PC-9 (cell line): ENCODE results near the gene EIF4G2. TPM values are rescaled to one million over a fixed set of nuclear protein-coding genes. Genes with fewer than 3 reads are reported as not detected.

Experiments used
- BruUV-seq: library from RNA; stranded (reverse); fragments of 400-500 nt; replicated peaks from 2 replicates; lab custom pipeline; 2021; lab: Mats Ljungman, UMichigan
- CTCF ChIA-PET: fragments of 300-600 bp; sonication (Branson Sonifier 250); formaldehyde crosslinking; loops from one replicate; lab custom pipeline; 2022; ENCODE audit warnings: antibody characterized with exemption; lab: Charles Lee
- POLR2A ChIA-PET: fragments of 300-600 bp; sonication (Branson Sonifier 250); formaldehyde crosslinking; loops from one replicate; lab custom pipeline; 2022; ENCODE audit warnings: antibody characterized with exemption; ENCODE audit not compliant: unreplicated experiment; lab: Charles Lee
- DNase-seq, 2 experiments: peaks; one replicate each; pipeline versions ENCODE4 v3.0.0 to v3.0.0-alpha.2; 2015 to 2022; ENCODE audit warnings: mixed read lengths in 1 of 2
- H2AFZ ChIP-seq: fragments of 200-600 bp; sonication (generic); 2 replicates; pipeline ENCODE4 v1.8.1; 2017; ENCODE audit warnings: antibody characterized with exemption
- H3F3A ChIP-seq: fragments of 200-600 bp; sonication (generic); 2 replicates; pipeline ENCODE4 v1.8.1; 2017; ENCODE audit warnings: antibody characterized with exemption, mild to moderate bottlenecking, low read depth; ENCODE audit not compliant: insufficient read depth
- H3K27ac ChIP-seq: fragments of 200-600 bp; sonication (generic); 2 replicates; pipeline ENCODE4 v1.6.1; 2016; ENCODE audit warnings: mixed run types
- H3K27me3 ChIP-seq: fragments of 200-600 bp; sonication (generic); 2 replicates; pipeline ENCODE4 v1.6.1; 2016; ENCODE audit warnings: low read depth, mixed run types; ENCODE audit not compliant: insufficient read depth
- H3K36me3 ChIP-seq: fragments of 200-600 bp; sonication (generic); 2 replicates; pipeline ENCODE4 v1.6.1; 2016; ENCODE audit warnings: low read depth, mixed run types
- H3K4me1 ChIP-seq: fragments of 200-600 bp; sonication (generic); replicated peaks from 2 replicates; pipeline ENCODE4 v1.6.1; 2016; ENCODE audit warnings: mixed run types; ENCODE audit not compliant: insufficient read depth
- H3K4me2 ChIP-seq: fragments of 200-600 bp; sonication (generic); 2 replicates; pipeline ENCODE4 v1.6.1; 2017; ENCODE audit warnings: mixed run types
- H3K4me3 ChIP-seq: fragments of 200-600 bp; sonication (generic); 2 replicates; pipeline ENCODE4 v1.6.1; 2016; ENCODE audit warnings: mixed run types
- H3K79me2 ChIP-seq: fragments of 200-600 bp; sonication (generic); 2 replicates; pipeline ENCODE4 v1.6.1; 2017; ENCODE audit warnings: low read depth, mixed run types
- H3K9me2 ChIP-seq: fragments of 200-600 bp; sonication (generic); 2 replicates; pipeline ENCODE4 v1.8.1; 2017; ENCODE audit warnings: mild to moderate bottlenecking; ENCODE audit not compliant: insufficient read depth
- H3K9me3 ChIP-seq: fragments of 200-600 bp; sonication (generic); 2 replicates; pipeline ENCODE4 v1.8.1; 2016; ENCODE audit warnings: low read depth; ENCODE audit not compliant: insufficient read depth
- H4K20me1 ChIP-seq: fragments of 200-600 bp; sonication (generic); 2 replicates; pipeline ENCODE4 v1.8.1; 2017; ENCODE audit not compliant: insufficient read depth
- CTCF ChIP-seq: fragments of 200-600 bp; sonication (generic); conservative IDR thresholded peaks from 2 replicates; pipeline ENCODE4 v1.6.1; 2017; ENCODE audit warnings: mixed run types, antibody characterized with exemption, mild to moderate bottlenecking, moderate library complexity
- EZH2 ChIP-seq: fragments of 200-600 bp; sonication (generic); IDR thresholded peaks from 2 replicates; pipeline ENCODE4 v1.8.0; 2017; ENCODE audit warnings: antibody characterized with exemption, low read depth
- intact Hi-C: fragments of 100-400 bp; cut with micrococcal nuclease; formaldehyde crosslinking; loops from one replicate; pipeline ENCODE4 v1.10.0; 2022; ENCODE audit not compliant: unreplicated experiment
- total RNA-seq: library from RNA; stranded (reverse); gene quantifications from 2 replicates; pipeline ENCODE4 v1.2.3, GENCODE V29; 2021

Gene EIF4G2
- total RNA-seq, 1 experiment from 2014 or later: 353 TPM

- H3F3A ChIP-seq: peaks cover 9% of the 10 kb centered on the region; the same call in 1 of the 2 replicates
- H3K4me3 ChIP-seq: no peak overlapping the region
- TF ChIP-seq CTCF: no peak
- no peak for TF ChIP-seq EZH2
- no peak overlapping the region for H3K4me2 ChIP-seq
- no peak overlapping the region for H2AFZ ChIP-seq
- H4K20me1 ChIP-seq: no peaks in the 10 kb centered on the region
- DNase-seq: no peak
- peaks cover 5% of the 10 kb centered on the region for H3K4me1 ChIP-seq
- intact Hi-C loops: no loop called here
- POLR2A ChIA-PET: no interaction called here
- peaks cover 3% of the 10 kb centered on the region; the same call in 1 of the 2 replicates for H3K79me2 ChIP-seq
- no peak overlapping the region for H3K27ac ChIP-seq
- no peaks in the 10 kb centered on the region; the same call in 1 of the 2 replicates for H3K9me3 ChIP-seq
- no TSS peak for BruUV-seq
- H3K9me2 ChIP-seq: no peaks in the 10 kb centered on the region
- CTCF ChIA-PET: no interaction called here
- H3K36me3 ChIP-seq: peaks cover 10% of the 10 kb centered on the region; the same call in 1 of the 2 replicates
- H3K27me3 ChIP-seq: no peaks in the 10 kb centered on the region
Measured at GRCh38 chr11:10847960-10848860, 39.5 kb upstream of the EIF4G2 start.

- Histone ChIP-seq H3K9me3 (no peaks in the 10 kb centered on the region), H3K4me1 (peaks cover 21% of the 10 kb centered on the region), H3K9me2 (no peaks in the 10 kb centered on the region), H4K20me1 (no peaks in the 10 kb centered on the region), H3K79me2 (no peaks in the 10 kb centered on the region), H3K27ac (no peak overlapping the region), H3K27me3 (no peaks in the 10 kb centered on the region), H3F3A (peaks cover 18% of the 10 kb centered on the region), H3K4me3 (no peak overlapping the region), H2AFZ (no peak overlapping the region), H3K4me2 (no peak overlapping the region), H3K36me3 (no peaks in the 10 kb centered on the region)
- no TSS peak for BruUV-seq
- no peak for TF ChIP-seq EZH2
- no peak for TF ChIP-seq CTCF
- CTCF ChIA-PET: no interaction called here
- no peak for DNase-seq
- intact Hi-C loops: no loop called here
- POLR2A ChIA-PET: no interaction called here
Measured at GRCh38 chr11:10846660-10847059, 37.9 kb upstream of the EIF4G2 start.

- BruUV-seq: no TSS peak
- no peak overlapping the region for H3K27ac ChIP-seq
- H2AFZ ChIP-seq: no peak overlapping the region
- H3K9me2 ChIP-seq: no peaks in the 10 kb centered on the region
- H3K4me1 ChIP-seq: peaks cover 21% of the 10 kb centered on the region
- no peaks in the 10 kb centered on the region for H3K79me2 ChIP-seq
- CTCF ChIA-PET: no interaction called here
- no peak overlapping the region for H3K4me3 ChIP-seq
- no peak overlapping the region for H3K4me2 ChIP-seq
- TF ChIP-seq EZH2: no peak
- TF ChIP-seq CTCF: no peak
- intact Hi-C loops: no loop called here
- POLR2A ChIA-PET: no interaction called here
- no peaks in the 10 kb centered on the region for H3K36me3 ChIP-seq
- H3K9me3 ChIP-seq: no peaks in the 10 kb centered on the region
- DNase-seq: no peak
- no peaks in the 10 kb centered on the region for H3K27me3 ChIP-seq
- H4K20me1 ChIP-seq: no peaks in the 10 kb centered on the region
- H3F3A ChIP-seq: peaks cover 18% of the 10 kb centered on the region
Measured at GRCh38 chr11:10845589-10845988, 36.9 kb upstream of the EIF4G2 start.
